Measurements from ENCODE around the gene CRB2. TPM values are rescaled to one million over a fixed set of nuclear protein-coding genes. Genes with fewer than 3 reads are reported as not detected.
"Not testable (repeated sequence)": the region's sequence is repeated elsewhere in the genome, so short reads cannot be mapped to it uniquely, and the experiment has no call there.

Gene CRB2
- polyA plus RNA-seq, 1 experiment: not detected

DNA sequence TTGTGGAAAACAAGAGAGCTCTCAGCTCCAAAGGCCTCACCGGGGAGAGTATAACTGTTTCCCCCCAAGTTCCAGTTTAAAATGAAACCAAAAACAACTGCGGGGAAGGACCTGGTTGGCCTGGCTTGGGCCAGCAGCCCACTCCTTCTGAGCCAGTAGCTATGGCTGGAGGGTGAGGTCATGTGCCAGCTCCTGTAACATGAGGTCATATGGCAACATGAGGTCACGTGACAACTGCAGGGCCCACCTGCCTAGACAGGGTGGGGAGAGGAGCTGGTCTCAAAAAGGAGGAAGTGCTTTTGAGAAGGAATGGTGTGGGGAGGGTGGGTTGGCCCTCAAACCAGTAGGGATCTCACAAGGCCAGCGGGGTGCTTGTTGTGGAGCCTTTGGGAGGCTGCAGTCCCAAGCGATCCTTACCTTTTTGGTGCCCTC, 29.3 kb upstream of the CRB2 start:
- DNase-seq (ENCODE audit: low read depth, low spot score): no peak
- CTCF ChIA-PET: interaction anchor here (0.6 kb wide), 1 partner anchor 322 kb away, joined by 4 read pairs; no protein-coding TSS in a partner anchor
- TF ChIP-seq, protein P1, sequence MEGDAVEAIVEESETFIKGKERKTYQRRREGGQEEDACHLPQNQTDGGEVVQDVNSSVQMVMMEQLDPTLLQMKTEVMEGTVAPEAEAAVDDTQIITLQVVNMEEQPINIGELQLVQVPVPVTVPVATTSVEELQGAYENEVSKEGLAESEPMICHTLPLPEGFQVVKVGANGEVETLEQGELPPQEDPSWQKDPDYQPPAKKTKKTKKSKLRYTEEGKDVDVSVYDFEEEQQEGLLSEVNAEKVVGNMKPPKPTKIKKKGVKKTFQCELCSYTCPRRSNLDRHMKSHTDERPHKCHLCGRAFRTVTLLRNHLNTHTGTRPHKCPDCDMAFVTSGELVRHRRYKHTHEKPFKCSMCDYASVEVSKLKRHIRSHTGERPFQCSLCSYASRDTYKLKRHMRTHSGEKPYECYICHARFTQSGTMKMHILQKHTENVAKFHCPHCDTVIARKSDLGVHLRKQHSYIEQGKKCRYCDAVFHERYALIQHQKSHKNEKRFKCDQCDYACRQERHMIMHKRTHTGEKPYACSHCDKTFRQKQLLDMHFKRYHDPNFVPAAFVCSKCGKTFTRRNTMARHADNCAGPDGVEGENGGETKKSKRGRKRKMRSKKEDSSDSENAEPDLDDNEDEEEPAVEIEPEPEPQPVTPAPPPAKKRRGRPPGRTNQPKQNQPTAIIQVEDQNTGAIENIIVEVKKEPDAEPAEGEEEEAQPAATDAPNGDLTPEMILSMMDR (IDR thresholded peaks at IDR 0.05; ENCODE audit: low read depth, low read length): no peak
- Histone ChIP-seq H3K27me3 (ENCODE audit: control insufficient read depth, insufficient read depth, low read length) (peaks cover 12% of the 10 kb centered on the region), H3K9me3 (ENCODE audit: control insufficient read depth, insufficient read depth, low read length) (peaks cover 4% of the 10 kb centered on the region; the same call in 1 of the 2 replicates), H3K4me3 (ENCODE audit: low read depth, low read length) (peak overlapping the region; percentile 12; the same call in 1 of the 2 replicates), H3K27ac (ENCODE audit: low read depth, low read length) (no peak overlapping the region)
- POLR2A ChIA-PET: no interaction called here

GRCh38 chr9:123327697-123328100, 28.3 kb upstream of the CRB2 start:
- DNase-seq (ENCODE audit: low read depth, low spot score): no peak
- Histone ChIP-seq H3K27me3 (ENCODE audit: control insufficient read depth, insufficient read depth, low read length) (peaks cover 9% of the 10 kb centered on the region), H3K4me3 (ENCODE audit: low read depth, low read length) (no peak overlapping the region), H3K27ac (ENCODE audit: low read depth, low read length) (no peak overlapping the region), H3K9me3 (ENCODE audit: control insufficient read depth, insufficient read depth, low read length) (no peaks in the 10 kb centered on the region)
- TF ChIP-seq, protein P1 (IDR thresholded peaks at IDR 0.05; ENCODE audit: low read depth, low read length): no peak
- ChIA-PET CTCF (interaction anchor here (1.1 kb wide), 1 partner anchor 22 kb away, joined by 4 read pairs; no protein-coding TSS in a partner anchor), POLR2A (no interaction called here)

DNA sequence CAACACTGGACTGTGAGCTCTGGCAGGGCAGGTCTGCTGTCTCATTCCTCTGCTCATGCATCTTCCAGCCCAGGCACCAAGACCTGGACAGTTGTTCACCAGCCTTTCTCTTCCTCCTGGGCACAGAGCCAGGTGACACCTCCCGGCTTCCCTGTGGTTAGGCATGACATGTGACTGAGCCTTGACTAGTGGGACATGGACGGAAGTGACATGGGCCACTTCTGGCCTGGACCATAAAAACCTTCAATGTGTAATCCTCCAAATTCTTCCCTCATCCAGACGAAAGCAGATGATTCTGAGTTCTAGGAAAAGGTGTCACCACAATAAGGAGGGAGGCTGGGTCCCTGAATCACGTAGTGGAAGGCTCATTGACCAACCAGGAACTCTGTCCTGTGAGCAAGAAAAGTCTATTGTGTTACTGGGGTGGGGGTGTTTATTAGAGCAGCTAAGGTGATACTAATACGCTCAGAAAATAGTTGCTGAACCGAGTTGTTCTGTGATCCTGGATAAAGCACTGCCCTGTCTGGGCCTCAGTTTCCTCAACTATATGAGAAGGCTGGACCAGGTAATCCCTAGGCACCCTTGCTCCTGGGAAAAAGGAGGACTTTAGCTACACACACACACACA, 26.6 kb upstream of the CRB2 start:
- CTCF ChIA-PET: no interaction called here
- POLR2A ChIA-PET: no interaction called here
- H3K9me3 ChIP-seq (ENCODE audit: control insufficient read depth, insufficient read depth, low read length): no peaks in the 10 kb centered on the region
- TF ChIP-seq, protein P1 (IDR thresholded peaks at IDR 0.05; ENCODE audit: low read depth, low read length): no peak
- peaks cover 3% of the 10 kb centered on the region for H3K27me3 ChIP-seq (ENCODE audit: control insufficient read depth, insufficient read depth, low read length)
- no peak overlapping the region for H3K4me3 ChIP-seq (ENCODE audit: low read depth, low read length)
- no peak overlapping the region for H3K27ac ChIP-seq (ENCODE audit: low read depth, low read length)
- no peak for DNase-seq (ENCODE audit: low read depth, low spot score)

DNA sequence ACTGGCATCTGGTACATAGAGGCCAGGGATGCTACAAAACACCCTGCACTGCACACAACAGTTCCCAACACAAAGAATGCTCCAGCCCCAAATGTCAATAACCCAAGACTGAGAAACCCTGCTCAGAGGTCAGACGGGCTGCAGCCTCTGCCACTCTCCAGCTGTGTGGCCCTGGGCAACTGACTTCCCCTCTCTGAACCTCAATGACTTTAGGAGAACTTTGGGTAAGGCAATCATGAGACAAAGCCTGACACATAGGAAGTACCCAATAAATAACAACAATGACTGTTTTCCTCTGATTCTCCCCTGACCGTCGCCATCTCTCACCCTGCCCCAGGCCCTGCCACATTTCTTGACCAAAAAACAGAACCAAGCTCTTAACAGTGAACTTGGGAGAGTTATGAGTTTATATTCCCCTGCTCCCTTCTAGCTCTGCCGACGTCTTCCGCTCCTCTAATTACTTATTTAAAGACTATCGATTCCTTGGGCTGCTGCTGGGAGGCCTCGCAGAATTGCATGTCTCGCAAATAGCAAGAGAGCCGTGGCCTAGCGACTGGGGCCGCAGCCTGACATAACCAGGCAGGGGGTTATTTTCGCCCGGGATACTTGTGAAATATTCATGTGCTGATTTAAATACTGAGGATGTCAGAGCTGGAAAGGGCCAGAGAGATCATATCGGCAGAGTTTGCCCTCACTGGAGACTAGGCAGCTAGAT, 24.5 kb upstream of the CRB2 start:
- H3K4me3 ChIP-seq (ENCODE audit: low read depth, low read length): no peak overlapping the region
- no peak overlapping the region for H3K27ac ChIP-seq (ENCODE audit: low read depth, low read length)
- H3K9me3 ChIP-seq (ENCODE audit: control insufficient read depth, insufficient read depth, low read length): no peaks in the 10 kb centered on the region
- ChIA-PET CTCF (no interaction called here), POLR2A (no interaction called here)
- H3K27me3 ChIP-seq (ENCODE audit: control insufficient read depth, insufficient read depth, low read length): no peaks in the 10 kb centered on the region
- DNase-seq (ENCODE audit: low read depth, low spot score): no peak
- TF ChIP-seq, protein P1 (IDR thresholded peaks at IDR 0.05; ENCODE audit: low read depth, low read length): no peak

DNA sequence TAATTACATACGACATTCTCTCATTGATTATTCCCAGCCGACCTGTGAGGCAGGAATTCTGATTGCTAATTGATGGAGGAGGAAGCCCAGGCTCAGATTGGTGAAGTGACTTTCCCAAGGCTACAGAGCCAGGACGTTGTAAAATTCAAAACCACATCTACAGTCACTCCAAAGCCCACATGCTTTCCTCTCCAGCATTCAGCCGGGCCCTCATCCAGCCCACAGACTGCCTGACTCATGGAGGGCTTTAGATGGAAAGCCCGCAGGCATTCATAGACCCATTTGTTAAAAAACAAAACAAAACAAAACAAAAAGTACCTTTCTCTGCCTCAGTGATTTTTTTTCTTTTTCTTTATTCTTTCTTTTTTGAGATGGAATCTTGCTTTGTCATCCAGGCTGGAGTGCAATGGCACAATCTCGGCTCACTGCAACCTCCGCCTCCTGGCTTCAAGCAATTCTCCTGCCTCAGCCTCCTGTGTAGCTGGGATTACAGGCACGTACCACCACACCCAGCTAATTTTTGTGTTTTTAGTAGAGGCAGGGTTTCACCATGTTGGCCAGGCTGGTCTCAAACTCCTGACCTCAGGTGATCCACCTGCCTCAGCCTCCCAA, 22.8 kb upstream of the CRB2 start:
- H3K4me3 ChIP-seq (ENCODE audit: low read depth, low read length); H3K9me3 ChIP-seq (ENCODE audit: control insufficient read depth, insufficient read depth, low read length); H3K27ac ChIP-seq (ENCODE audit: low read depth, low read length); POLR2A ChIA-PET; H3K27me3 ChIP-seq (ENCODE audit: control insufficient read depth, insufficient read depth, low read length): not testable (repeated sequence)
- DNase-seq (ENCODE audit: low read depth, low spot score): peak; percentile 11
- CTCF ChIA-PET: interaction anchor here (1.1 kb wide), 1 partner anchor 22 kb away, joined by 4 read pairs; no protein-coding TSS in a partner anchor

Data from AG04450 (cell line).